HG03139 (cell line): ENCODE measurements around the gene PCNT.
"Not testable (repeated sequence)": the region's sequence is repeated elsewhere in the genome, so short reads cannot be mapped to it uniquely, and the experiment has no call there.

ENCODE experiments used
- ATAC-seq: cut with Tn5 transposase; IDR thresholded peaks from one replicate; pipeline ENCODE4 v1.9.1; 2021; ENCODE audit not compliant: unreplicated experiment

Gene PCNT

GRCh38 chr21:46403234-46403811, 79.4 kb downstream of the PCNT start:
- ATAC-seq: not testable (repeated sequence)

- no peak for ATAC-seq
These were observed 80.3 kb downstream of the PCNT start for GRCh38 chr21:46404306-46404705.

GRCh38 chr21:46406001-46406400, 82.0 kb downstream of the PCNT start:
- no peak for ATAC-seq

GRCh38 chr21:46409641-46410406, 85.9 kb downstream of the PCNT start:
- ATAC-seq: no peak

- ATAC-seq: no peak
These were observed 86.6 kb downstream of the PCNT start for GRCh38 chr21:46410516-46410915.

GRCh38 chr21:46411236-46411635, 87.3 kb downstream of the PCNT start:
- ATAC-seq: no peak

- no peak for ATAC-seq
These were observed 87.7 kb downstream of the PCNT start for GRCh38 chr21:46411691-46412090.

GRCh38 chr21:46412521-46413364, 88.8 kb downstream of the PCNT start:
- ATAC-seq: no peak

- ATAC-seq: no peak
These were observed 89.4 kb downstream of the PCNT start for GRCh38 chr21:46413365-46413696.

GRCh38 chr21:46414965-46415275, 91.0 kb downstream of the PCNT start:
- ATAC-seq: no peak

GRCh38 chr21:46416551-46416950, 92.6 kb downstream of the PCNT start:
- ATAC-seq: no peak

GRCh38 chr21:46418265-46418946, 94.5 kb downstream of the PCNT start:
- ATAC-seq: no peak

GRCh38 chr21:46420241-46421190, 96.6 kb downstream of the PCNT start:
- no peak for ATAC-seq

- ATAC-seq: no peak
These were observed 97.3 kb downstream of the PCNT start for GRCh38 chr21:46421191-46421750.

GRCh38 chr21:46421756-46422555, 98.0 kb downstream of the PCNT start:
- no peak for ATAC-seq

GRCh38 chr21:46422636-46423241, 98.8 kb downstream of the PCNT start:
- no peak for ATAC-seq

GRCh38 chr21:46423546-46424038, 99.6 kb downstream of the PCNT start:
- ATAC-seq: no peak

GRCh38 chr21:46424039-46424591, 100.2 kb downstream of the PCNT start:
- no peak for ATAC-seq
